AG10803 (cell line): ENCODE data around the gene PSMD11.
A peak's percentile ranks its signal among the peaks of the same experiment; 100 is the strongest.

Experiments used
- DNase-seq: peaks from one replicate; pipeline ENCODE4 v3.0.0; 2010; ENCODE audit warnings: low read depth
- H3K4me3 ChIP-seq: 2 replicates; pipeline ENCODE4 v1.5.1; 2011; ENCODE audit warnings: mild to moderate bottlenecking, low read length, control low read depth
- CTCF ChIP-seq: conservative IDR thresholded peaks from 2 replicates; pipeline ENCODE4 v1.5.1; 2011; ENCODE audit warnings: mild to moderate bottlenecking, low read length, control low read depth, inconsistent platforms

Gene PSMD11

DNA sequence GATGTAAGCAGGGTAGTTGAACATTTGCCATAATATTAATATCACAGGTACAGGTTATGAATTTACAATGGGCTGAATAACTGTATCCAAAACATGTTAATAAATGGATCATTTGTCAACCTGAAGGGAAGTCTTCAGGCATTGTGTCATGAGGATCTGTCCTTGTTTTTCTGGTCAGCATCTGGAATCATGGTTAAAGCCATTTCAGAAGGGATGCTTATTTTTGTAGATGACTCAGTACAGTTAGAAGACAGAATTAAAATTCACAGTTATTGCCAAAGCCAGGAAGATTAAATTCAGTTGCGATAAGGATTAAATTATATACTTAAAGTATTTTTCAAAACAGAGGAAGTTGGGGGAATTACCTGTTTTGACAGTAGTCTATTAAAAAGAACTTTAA lies 8.0 kb downstream of the PSMD11 start:
- no peak overlapping the region for H3K4me3 ChIP-seq
- peak; percentile 11 for DNase-seq
- no peak for TF ChIP-seq CTCF

DNA sequence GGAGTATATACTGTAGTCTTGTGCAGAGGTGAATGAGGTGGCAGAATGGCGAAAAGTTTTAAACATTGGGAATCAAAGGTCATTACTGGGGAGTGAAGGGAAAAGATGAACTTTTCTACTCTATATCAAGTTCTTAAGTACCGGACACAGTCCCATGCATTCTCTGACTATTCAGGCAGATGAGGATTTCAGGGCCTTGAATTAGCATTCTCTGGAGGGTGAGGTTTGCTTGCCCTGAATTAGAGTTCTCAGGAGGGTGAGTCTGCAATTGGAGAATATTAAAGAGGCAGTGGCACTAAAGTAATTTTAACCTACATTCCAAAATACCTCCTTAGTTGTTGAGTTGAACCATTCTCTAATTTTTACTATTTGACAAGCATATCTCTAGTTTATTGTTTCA lies 9.1 kb downstream of the PSMD11 start:
- TF ChIP-seq CTCF: no peak
- DNase-seq: no peak
- no peak overlapping the region for H3K4me3 ChIP-seq

- no peak overlapping the region for H3K4me3 ChIP-seq
- TF ChIP-seq CTCF: no peak
- no peak for DNase-seq
Measured at GRCh38 chr17:32458371-32458770, 14.1 kb downstream of the PSMD11 start.

GRCh38 chr17:32460054-32460453 lies 15.7 kb downstream of the PSMD11 start:
- no peak for DNase-seq
- no peak overlapping the region for H3K4me3 ChIP-seq
- TF ChIP-seq CTCF: no peak

GRCh38 chr17:32461498-32461852 lies 17.2 kb downstream of the PSMD11 start:
- no peak for TF ChIP-seq CTCF
- H3K4me3 ChIP-seq: no peak overlapping the region
- DNase-seq: no peak

DNA sequence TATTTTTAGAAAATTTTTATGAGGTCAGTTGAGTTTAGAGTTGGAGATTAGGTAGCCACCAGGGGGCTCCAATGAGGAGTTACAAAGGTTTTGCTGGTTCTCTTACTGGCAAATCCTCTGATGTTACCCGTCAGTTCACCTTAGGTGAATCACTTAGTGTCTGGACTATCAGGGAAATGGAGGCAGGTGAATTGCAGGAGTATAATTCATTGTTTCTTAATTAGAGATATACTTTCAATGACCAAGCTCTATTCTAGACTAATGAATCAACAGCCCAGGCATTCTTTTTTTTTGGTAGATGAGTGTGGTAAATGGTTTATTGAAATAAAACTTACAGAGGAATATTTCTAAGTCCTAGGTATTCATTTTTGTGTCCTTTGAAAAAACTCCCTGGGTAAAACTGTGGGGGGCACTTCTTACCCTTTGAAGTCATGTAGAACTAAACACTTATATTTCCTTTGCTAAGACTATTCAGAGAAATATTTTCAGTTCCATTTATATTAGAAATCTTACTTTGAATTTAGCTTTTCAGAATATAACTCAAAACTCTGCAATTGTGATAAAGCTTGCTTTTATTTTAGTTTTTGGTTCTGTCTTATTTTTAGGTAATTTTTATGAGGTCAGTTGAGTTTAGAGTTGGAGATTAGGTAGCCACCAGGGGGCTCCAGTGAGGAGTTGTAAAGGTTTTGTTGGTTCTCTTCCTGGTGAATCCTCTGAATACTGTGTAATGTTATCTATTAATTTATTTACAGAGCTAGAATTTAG lies 17.7 kb downstream of the PSMD11 start:
- H3K4me3 ChIP-seq: no peak overlapping the region
- TF ChIP-seq CTCF: peak; percentile 65
- DNase-seq: peak; percentile 52

DNA sequence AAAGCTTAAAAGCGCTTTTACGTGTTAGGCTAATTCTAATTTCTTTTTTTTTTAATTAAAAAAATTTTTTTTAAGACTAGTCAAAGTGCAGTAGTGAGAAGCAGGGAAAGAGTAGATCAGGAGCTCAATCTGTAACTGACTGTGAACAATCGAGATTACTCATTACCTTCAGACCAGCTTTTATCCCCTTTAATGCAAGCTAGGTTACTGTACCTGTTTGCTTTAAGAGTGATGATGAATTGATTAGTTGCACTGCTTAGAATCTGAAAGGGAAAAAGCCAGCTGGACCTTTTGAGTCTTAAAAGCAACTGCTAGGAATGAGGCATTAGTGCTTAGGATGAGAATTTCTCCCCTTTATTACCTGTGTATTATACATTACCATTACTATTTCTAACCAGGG lies 19.0 kb downstream of the PSMD11 start:
- DNase-seq: no peak
- TF ChIP-seq CTCF: no peak
- no peak overlapping the region for H3K4me3 ChIP-seq
